Hepatic stellate cell (primary cell): ENCODE results near the gene SLC30A3.

Source experiments
- DNase-seq: peaks from one replicate; pipeline ENCODE4 v3.0.0; 2011; ENCODE audit warnings: low spot score

SLC30A3 gene

GRCh38 chr2:27227501-27227900 is 35.3 kb downstream of the SLC30A3 start:
- DNase-seq, result no peak

GRCh38 chr2:27225526-27225925 is 37.3 kb downstream of the SLC30A3 start:
- DNase-seq, result no peak

DNA sequence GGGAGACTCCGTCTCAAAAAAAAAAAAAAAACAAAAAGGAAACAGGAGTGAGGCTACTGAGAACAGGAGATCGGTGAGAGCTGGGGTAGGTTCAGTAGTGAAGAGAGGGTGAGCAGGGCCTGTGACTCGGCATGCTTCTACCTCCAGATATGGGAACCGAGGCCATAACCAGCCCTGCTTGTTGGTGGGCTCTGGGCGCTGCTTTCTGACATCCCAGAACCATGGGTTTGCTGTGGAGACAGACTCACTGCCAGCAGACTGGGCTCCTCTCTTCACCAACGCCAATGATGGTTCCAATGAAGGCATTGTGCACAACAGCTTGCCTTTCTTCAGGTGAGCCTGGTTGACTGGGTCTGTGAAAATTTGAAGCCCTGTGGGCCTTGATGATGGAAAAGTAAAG is 39.4 kb downstream of the SLC30A3 start:
- no peak for DNase-seq

GRCh38 chr2:27222407-27222806 is 40.4 kb downstream of the SLC30A3 start:
- DNase-seq, result no peak

DNA sequence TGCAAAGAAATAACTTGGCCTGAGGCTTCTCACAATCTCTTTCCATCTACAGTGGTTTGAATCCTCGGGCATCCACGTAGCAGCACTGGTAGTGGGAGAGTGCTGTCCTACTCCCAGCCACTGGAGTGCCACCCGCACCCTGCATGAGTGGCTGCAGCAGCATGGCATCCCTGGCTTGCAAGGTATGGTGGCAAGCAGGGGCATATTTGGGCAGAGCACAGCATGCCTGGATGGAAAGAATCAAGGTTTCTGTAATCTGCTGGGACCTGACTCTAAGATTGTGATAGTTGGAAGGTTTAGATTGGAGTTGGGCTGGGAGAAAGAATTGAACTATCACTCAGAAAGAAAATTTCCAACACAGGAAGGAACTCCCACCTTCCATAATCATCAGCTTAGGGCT is 41.7 kb downstream of the SLC30A3 start:
- no peak for DNase-seq

- DNase-seq, result no peak
Observed at GRCh38 chr2:27220091-27220490, 42.8 kb downstream of the SLC30A3 start.

DNA sequence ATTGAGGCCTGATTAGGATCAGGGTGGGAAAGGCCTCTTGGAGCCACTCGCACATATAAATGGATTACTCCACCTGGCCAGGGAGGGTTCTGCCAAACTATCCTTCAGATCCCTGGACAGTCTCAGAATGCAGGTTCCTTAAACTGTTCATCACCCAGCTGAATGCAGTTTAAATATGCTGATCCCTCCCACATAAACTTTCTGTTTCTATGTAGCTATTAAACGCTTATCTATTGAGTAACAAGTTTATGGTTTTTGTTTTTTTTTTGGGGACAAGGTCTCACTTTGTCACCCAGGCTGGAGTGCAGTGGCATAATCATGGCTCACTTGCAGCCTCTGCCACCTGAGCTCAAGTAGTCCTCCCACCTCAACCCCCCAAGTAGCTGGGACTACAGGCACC is 43.8 kb downstream of the SLC30A3 start:
- no peak for DNase-seq

DNA sequence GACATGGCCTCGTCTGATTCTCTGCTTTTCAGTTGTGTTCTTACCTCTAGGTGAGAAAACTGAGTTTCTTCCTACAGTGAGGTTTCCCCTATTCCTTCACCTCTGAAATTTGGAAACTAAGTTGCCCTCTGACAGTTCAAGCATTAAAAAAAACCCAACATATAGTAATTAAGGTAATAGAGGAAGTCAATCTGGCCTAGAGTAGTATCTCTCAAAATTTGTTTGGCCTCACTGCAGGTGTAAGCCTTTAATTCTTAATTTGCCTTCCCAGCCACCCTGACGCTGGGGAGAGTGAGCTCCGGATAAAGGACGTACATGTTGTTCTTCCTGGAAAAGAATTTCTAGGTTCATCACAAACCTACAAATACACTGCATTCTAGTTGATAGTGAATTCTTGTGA is 44.2 kb downstream of the SLC30A3 start:
- no peak for DNase-seq

DNA sequence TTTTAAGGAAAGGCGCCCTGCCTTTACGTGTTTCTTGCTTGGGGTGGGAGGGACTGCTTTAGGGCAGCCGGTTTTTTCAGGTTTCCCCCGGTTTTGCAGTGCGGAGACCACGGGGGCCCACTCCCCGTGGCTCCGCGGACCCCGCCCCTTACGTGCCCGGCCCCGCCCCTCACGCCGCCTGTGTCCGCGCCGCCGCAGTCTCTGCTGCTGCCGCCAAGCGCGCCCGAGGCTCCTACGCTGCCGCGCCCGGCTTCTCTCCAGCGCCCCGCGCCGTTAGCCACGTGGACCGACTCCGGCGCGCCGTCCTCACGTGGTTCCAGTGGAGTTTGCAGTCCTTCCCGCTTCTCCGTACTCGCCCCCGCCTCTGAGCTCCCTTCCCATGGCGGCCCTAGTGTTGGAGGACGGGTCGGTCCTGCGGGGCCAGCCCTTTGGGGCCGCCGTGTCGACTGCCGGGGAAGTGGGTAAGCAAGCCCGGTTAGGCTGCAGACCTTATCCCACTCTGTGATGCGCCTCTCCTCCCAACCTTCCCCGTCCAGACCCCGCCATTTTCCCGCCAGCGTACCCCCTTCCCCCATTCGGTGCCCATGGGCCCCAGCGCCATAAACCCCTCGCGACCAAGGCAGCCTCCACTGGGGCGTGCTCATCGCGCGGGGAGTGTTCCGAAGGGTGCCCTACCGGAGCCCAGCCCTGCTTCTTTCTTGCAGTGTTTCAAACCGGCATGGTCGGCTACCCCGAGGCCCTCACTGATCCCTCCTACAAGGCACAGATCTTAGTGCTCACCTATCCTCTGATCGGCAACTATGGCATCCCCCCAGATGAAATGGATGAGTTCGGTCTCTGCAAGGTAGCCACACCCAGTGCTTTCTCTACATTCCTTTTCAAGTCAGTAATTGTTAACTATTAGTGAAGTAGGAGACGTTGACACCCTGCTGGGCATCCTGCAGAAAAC is 45.4 kb downstream of the SLC30A3 start, which contains the start of gene CAD:
CAD (plus strand) TSS at position 197 of the 949 bp plus-strand sequence; CDS start at position 380, 183 bp downstream.
- peak; percentile 89 for DNase-seq

- DNase-seq, result no peak
Observed at GRCh38 chr2:27216416-27217137, 46.3 kb downstream of the SLC30A3 start.

GRCh38 chr2:27214941-27215340 is 47.9 kb downstream of the SLC30A3 start:
- no peak for DNase-seq

DNA sequence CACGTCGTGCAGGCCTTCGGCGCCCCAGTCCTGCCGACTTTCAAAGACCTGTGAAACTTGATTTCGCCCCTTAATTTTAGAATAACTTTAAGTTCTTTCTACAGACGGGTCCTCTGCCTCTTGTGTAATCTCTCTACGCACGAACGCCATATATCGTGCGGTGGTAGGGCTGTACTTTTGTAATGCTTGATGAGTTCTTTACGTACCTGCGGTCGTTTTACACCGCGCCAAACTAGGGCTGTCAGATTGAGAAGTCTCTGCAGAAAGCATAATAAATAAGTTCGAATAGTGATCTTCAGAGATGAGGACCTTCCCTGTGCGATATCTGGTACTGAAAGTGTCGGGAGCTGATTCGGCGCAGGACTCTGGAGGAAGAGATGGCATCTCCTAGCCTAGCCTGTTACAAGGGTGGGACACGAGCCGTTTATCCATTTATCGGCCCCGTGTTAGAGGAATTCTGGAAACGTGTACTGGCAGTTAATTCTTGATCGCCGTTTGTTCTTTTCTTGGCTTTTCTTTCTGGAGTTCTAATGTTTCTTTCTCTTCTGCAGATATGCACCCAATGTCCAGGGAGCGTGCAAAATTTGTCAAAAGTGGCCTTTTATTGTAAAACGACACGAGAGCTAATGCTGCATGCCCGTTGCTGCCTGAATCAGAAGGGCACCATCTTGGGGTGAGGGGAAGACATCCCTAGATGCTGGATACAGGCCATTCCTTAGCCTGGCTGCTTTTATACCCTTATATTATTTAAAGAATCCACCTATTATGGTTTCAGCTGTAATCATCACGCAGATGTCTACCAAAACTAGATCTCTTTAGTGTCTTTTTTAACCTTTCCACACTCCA is 50.0 kb downstream of the SLC30A3 start:
- DNase-seq, result peak; percentile 72

DNA sequence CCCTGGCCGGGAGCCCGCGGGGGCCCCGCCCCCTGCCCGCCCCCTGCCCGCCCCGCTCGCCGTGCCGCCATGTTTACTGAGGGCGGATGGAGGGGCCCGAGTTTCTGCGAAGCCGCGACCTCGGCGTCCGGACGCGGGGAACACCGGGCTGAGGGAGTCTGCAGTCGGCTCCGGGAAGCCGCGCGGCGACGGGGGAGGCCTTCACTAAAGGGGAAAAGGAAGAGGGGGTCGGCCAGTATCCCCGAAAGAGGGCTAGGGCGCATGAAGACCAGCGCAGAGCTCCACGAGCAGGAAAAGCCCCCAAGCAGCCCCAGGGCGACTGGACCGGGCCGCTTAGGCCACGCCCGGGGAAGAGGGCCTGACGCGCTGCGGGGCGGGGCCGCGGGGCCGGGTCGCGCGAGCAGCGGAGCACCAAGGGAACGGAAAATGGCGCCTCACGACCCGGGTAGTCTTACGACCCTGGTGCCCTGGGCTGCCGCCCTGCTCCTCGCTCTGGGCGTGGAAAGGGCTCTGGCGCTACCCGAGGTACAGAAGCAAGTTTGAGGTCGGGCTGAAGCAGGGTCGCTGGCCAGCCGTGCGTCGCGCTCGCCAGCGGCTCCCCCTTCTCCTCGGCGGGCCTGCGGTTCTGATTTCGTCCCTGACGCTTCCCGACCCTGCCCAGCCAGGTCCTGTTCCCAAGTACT is 50.8 kb downstream of the SLC30A3 start, which contains the start of the genes ATRAID and SLC5A6:
ATRAID (plus strand) TSS at position 99 of the 683 bp plus-strand sequence; CDS start at position 427, 328 bp downstream.
SLC5A6 (minus strand) TSS at position 326 of the 683 bp plus-strand sequence. CDS start 4,618 bp downstream, outside the sequence.
- DNase-seq, result peak; percentile 98

GRCh38 chr2:27211241-27211942 is 51.5 kb downstream of the SLC30A3 start:
- DNase-seq, result peak; percentile 55

DNA sequence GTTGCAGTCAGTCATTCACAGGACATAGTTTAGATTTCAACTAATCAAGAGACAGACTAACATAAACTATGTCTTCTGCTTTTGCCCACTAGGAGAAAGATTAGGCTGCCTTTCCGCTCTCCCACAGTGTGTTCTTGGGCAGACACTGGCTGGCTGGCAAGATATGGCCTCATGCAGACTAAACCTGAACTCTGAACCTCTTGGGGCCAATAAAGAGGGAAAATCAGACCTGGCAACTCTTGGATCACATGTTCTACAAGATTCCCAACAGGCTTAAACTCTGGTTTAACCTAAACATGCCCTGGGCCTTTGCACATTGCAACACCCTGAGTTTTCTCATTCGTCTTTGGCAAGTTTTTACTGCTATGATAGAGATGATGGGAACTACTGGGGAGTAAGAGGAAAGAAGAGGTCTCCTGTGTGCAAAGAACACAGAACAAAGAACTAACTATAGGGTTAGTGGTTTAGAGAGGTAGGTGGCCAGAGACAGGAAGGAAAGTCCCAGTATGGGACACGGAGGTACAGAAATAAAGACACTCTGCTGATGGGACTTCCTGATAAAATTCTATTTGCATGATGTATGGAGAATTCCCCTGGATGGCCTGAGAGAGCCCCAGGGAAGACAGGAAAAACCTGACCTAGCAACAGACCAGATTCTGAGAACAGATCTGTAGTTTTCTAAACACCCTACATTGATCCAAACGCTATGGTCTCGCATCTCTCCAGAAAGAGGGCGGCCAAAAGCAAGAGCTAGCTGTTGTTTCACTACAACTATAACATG is 53.0 kb downstream of the SLC30A3 start:
- no peak for DNase-seq

DNA sequence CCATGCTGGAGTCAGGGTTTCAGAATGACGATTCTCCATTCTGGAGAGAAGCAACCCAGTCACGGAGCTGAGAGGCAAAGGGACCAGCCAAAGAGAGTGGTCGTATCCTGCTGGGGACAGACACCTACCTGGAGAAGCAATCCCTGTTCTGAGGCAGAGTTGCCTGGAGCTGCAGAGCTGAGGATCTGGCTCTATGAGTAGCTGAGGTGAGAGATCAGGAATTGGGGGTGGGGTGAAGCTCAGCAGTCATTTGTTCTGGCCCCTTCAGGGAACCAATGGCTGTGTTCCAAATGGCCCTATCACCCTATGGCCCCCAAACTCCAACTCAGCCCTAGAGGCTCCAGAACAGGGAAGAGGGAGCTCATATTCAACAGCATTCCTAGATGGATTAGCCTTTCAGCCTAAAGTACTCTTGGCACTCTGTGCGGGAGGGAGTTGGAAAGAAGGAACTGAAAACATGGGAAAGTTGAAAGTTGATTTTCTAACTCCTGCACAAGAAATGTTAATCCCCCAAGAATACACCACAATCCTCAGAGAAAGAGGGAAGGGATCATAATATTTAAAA is 54.3 kb downstream of the SLC30A3 start:
- DNase-seq, result no peak

DNA sequence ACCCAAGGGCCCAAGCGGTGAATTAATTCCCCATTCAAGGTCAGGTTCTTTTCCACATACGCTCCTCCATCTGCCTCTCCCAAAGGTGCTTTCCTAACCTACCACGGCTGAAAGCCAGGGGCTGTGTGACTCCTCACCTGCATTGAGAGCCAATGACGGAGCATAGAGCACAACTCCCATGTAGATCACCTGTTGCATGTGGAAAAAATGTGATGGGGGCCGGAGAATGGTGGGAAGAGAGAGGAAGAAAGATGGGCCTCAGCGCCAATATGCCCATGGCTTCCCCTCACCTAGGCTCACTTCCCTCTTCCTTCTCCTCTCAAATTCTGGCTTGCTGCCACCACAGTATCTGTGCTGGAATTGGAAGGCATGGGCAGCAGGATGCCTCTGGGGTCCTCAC is 56.5 kb downstream of the SLC30A3 start:
- no peak for DNase-seq

DNA sequence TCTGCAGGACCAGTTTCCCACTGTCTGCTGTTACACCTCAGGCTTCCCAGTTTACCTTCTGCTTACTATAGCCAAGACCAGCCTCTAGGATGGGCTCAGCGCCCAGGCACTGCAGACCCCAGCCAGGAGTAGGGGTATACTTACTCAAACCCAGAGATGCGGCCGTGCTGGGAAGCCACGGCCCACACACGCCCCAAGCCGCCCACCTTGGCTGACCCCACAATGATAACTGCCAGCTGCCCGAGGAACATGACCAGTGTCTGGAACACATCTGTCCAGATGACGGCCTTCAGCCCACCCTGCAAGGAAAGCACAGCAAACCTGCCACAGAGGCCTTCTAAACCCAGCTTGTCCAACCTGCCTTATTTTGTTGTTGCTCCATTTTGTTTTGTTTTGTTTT is 57.6 kb downstream of the SLC30A3 start:
- no peak for DNase-seq

DNA sequence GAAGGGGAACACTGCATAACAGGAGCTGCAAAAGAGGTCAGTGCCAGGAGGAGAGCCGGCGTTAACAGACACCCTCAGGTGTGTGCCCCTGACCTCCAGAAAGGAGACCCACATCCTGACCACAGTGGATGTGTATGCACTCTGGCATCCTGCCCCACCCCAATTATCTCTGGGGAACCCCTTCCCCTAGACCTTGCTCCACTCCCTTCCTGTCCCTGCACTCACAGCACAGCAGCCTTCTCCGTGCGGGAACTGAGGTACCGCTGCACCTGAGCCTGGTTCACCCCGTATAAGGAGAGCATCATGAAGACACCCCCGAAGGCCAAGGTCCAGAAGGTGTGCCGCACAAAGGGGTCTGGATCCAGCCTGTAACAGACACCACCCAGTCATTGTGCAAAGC is 58.3 kb downstream of the SLC30A3 start:
- no peak for DNase-seq
